Peyer's patch (tissue), 4 donors: Measurements from ENCODE around the gene BRCA1. TPM values are rescaled to one million over a fixed set of nuclear protein-coding genes. Genes with fewer than 3 reads are reported as not detected.

Source experiments
- DNase-seq, 3 donors: peaks; one replicate each; pipeline ENCODE4 v3.0.0-alpha.2; 2017 to 2019
- H3K27ac ChIP-seq, 4 donors: fragments of 200-600 bp; sonication (generic); one replicate each; pipeline ENCODE4 v1.5.1; 2016 to 2019
- H3K27me3 ChIP-seq, 2 donors: fragments of 200-600 bp; sonication (generic); one replicate each; pipeline ENCODE4 v1.5.1; 2019
- H3K36me3 ChIP-seq, 3 donors: fragments of 200-600 bp; sonication (generic); one replicate each; pipeline ENCODE4 v1.5.1; 2016 to 2019
- H3K4me1 ChIP-seq, 4 donors: fragments of 200-600 bp; sonication (generic); one replicate each; pipeline ENCODE4 v1.5.1; 2016 to 2019
- H3K4me3 ChIP-seq, 4 donors: fragments of 200-600 bp; sonication (generic); 1 replicate in 3 of 4; 2 replicates in 1 of 4; pipeline ENCODE4 v1.5.1; 2016 to 2019; ENCODE audit warnings: mild to moderate bottlenecking in 1 of 4
- H3K9me3 ChIP-seq, 4 donors: fragments of 200-600 bp; sonication (generic); one replicate each; pipeline ENCODE4 v1.5.1; 2016 to 2019; ENCODE audit warnings: mild to moderate bottlenecking in 1 of 4
- POLR2A ChIP-seq, 2 donors: fragments of 450-650 bp; IDR thresholded peaks; one replicate each; pipeline ENCODE4 v1.5.1; 2017; ENCODE audit warnings: antibody characterized with exemption in 2 of 2, mild to moderate bottlenecking in 2 of 2, moderate library complexity in 2 of 2
- total RNA-seq, 4 donors: library from RNA; depleted of rRNA; stranded (reverse); fragments of >200 nt; gene quantifications; one replicate each; pipeline ENCODE4 v1.1.0, GENCODE V29; 2016
- TF ChIP-seq, protein P1 (sequence below), 6 experiments: fragments of 450-650 bp in 4 of 6; fragments of 200-600 bp in 2 of 6; sonication (generic) in 1 of 6; IDR thresholded peaks; one replicate each; pipeline ENCODE4 v1.5.1; 2017 to 2019; ENCODE audit warnings: antibody characterized with exemption in 6 of 6, mild to moderate bottlenecking in 3 of 6, moderate library complexity in 1 of 6

BRCA1 gene
- total RNA-seq, 4 donors from 2014 or later, result 9.0 to 38.0 (median 14.2) TPM

DNA sequence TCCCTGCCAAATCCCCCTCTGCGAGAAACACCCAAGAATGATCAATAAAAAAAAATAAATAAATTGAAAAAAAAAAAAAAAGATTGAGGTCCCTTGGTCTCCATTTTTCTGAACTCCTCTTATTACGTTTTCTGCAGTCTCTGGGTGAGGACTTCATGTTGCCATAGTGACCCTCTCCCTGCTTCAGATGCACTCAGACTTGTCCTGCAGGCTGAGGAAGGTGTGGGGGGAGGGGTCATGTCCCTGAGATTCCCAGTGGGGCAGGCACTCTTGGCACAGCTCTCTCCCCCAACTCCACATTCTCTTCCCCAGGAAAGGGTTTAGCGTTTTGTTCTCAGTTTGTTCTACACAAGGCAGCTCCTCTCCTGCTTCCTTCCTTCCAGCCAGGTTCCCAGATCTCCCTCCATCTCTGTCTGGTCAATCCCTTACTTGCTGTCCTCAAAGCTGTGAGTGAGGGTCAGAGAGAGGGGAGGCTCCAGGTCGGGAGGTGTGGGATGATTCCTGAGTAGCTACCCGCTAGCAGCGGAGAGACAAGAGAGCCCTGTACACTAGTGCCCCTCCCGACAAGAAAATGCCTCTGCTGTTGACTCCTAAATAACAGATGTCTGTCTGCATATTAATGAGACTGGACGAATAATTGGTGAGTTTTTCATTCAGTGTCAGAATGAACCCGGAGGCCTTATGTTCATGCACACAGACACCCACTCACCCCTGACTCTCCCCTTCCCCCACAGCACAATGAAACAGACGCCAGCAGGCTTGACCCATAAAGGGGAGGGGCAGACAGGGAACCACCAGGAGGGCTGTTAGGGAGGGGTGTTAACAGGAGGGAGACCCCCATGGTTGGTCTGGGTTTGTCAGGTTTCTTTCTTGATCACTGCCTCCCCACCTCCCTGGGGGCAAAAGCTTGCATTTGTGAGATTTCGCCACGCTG is 90.9 kb downstream of the BRCA1 start:
- Histone ChIP-seq H3K4me3 (no peak overlapping the region), H3K27me3 (no peaks in the 10 kb centered on the region), H3K4me1 (no peaks in the 10 kb centered on the region), H3K9me3 (no peaks in the 10 kb centered on the region), H3K27ac (no peak overlapping the region), H3K36me3 (no peaks in the 10 kb centered on the region)
- no peak for TF ChIP-seq POLR2A (IDR thresholded peaks at IDR 0.05)
- TF ChIP-seq, protein P1, sequence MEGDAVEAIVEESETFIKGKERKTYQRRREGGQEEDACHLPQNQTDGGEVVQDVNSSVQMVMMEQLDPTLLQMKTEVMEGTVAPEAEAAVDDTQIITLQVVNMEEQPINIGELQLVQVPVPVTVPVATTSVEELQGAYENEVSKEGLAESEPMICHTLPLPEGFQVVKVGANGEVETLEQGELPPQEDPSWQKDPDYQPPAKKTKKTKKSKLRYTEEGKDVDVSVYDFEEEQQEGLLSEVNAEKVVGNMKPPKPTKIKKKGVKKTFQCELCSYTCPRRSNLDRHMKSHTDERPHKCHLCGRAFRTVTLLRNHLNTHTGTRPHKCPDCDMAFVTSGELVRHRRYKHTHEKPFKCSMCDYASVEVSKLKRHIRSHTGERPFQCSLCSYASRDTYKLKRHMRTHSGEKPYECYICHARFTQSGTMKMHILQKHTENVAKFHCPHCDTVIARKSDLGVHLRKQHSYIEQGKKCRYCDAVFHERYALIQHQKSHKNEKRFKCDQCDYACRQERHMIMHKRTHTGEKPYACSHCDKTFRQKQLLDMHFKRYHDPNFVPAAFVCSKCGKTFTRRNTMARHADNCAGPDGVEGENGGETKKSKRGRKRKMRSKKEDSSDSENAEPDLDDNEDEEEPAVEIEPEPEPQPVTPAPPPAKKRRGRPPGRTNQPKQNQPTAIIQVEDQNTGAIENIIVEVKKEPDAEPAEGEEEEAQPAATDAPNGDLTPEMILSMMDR (IDR thresholded peaks at IDR 0.05), result no peak
- DNase-seq, result no peak

DNA sequence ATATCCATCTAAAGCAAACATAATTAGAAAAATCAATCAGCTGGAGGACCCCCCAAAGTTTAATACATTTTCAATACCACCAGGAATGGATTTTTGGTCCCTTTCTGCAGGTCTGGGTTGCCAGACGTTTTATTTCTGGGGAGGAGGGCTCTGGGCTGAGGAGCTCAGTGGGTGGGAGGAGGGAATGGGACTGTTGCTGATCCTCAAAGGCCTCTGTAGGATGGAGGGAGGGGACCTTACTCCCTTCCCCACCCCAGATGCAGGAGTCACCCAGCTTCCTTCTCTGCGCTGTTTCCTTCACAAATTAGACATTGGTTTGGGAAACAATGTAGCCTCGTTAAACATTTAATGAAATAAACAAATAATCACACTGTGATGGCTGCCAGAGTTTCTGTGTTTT is 93.5 kb downstream of the BRCA1 start:
- no peak for DNase-seq
- Histone ChIP-seq H3K4me3 (no peak overlapping the region), H3K27ac (no peak overlapping the region), H3K4me1 (no peaks in the 10 kb centered on the region), H3K27me3 (no peaks in the 10 kb centered on the region), H3K36me3 (no peaks in the 10 kb centered on the region), H3K9me3 (no peaks in the 10 kb centered on the region)
- TF ChIP-seq POLR2A (IDR thresholded peaks at IDR 0.05), result no peak
- TF ChIP-seq, protein P1 (IDR thresholded peaks at IDR 0.05), result no peak

DNA sequence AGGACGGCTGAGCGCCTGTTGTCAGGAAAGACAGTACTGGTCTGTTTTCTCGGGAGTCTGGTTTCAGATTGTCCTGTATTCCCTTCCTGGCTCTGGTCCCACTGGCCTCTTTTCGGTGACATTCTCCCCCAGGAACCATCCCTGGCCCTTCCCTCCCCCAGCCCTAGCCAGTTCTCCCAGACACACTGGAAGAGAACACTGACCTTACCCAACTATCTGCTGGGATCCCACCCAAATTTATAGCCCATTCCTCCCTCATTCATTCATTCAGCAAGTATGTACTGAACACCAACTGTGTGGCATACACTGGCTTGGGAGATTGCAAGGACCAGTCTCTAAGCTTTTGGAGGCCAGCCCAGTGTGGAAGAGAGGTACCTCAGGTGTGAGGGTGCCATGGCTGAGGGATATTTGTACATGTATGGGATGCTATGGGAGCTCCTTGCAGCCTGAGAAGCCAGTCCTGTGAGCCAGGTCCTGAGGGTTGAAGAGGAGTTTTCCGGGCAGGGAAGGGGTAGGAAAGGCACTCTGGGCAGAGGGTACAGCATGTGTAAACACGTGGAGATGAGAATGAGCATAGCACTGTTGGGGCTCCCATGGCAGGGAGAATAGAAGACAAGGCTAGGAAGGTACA is 94.9 kb downstream of the BRCA1 start:
- TF ChIP-seq, protein P1 (IDR thresholded peaks at IDR 0.05), result no peak
- TF ChIP-seq POLR2A (IDR thresholded peaks at IDR 0.05), result no peak
- no peak overlapping the region for H3K4me3 ChIP-seq
- no peaks in the 10 kb centered on the region for H3K36me3 ChIP-seq
- no peaks in the 10 kb centered on the region for H3K27me3 ChIP-seq
- peaks cover 0 to 2% (median 0%) of the 10 kb centered on the region in 4 donors for H3K4me1 ChIP-seq
- DNase-seq, result no peak
- no peaks in the 10 kb centered on the region for H3K9me3 ChIP-seq
- no peak overlapping the region for H3K27ac ChIP-seq

DNA sequence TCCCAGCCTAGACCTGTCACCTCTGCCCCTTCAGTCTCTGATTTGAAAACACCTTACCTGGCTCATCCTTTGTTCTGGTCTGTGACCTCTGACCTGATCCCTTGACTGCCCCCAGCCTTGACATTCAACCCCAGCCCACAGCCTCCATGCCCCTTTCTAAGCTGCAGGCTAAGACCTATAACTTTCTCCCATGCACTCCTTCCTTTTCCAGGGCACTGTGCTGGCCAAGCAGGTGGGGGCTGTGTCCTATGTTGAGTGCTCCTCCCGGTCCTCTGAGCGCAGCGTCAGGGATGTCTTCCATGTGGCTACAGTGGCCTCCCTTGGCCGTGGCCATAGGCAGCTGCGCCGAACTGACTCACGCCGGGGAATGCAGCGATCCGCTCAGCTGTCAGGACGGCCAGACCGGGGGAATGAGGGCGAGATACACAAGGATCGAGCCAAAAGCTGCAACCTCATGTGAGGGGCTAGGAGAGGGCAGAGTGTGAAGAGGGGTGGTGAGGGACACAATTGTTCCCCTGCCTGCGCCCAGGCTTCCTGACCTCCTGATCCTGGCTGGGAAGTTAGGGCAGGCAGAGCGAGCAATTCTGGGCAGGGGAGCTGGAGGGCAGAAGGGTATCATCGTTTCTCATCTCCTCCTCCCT is 96.8 kb downstream of the BRCA1 start:
- no peaks in the 10 kb centered on the region for H3K27me3 ChIP-seq
- no peaks in the 10 kb centered on the region for H3K36me3 ChIP-seq
- peaks cover 0 to 5% (median 1%) of the 10 kb centered on the region in 4 donors for H3K4me1 ChIP-seq
- no peak overlapping the region for H3K27ac ChIP-seq
- DNase-seq, result no peak
- H3K9me3 ChIP-seq, result no peaks in the 10 kb centered on the region
- H3K4me3 ChIP-seq, result no peak overlapping the region
- TF ChIP-seq POLR2A (IDR thresholded peaks at IDR 0.05), result no peak
- TF ChIP-seq, protein P1 (IDR thresholded peaks at IDR 0.05), result no peak

DNA sequence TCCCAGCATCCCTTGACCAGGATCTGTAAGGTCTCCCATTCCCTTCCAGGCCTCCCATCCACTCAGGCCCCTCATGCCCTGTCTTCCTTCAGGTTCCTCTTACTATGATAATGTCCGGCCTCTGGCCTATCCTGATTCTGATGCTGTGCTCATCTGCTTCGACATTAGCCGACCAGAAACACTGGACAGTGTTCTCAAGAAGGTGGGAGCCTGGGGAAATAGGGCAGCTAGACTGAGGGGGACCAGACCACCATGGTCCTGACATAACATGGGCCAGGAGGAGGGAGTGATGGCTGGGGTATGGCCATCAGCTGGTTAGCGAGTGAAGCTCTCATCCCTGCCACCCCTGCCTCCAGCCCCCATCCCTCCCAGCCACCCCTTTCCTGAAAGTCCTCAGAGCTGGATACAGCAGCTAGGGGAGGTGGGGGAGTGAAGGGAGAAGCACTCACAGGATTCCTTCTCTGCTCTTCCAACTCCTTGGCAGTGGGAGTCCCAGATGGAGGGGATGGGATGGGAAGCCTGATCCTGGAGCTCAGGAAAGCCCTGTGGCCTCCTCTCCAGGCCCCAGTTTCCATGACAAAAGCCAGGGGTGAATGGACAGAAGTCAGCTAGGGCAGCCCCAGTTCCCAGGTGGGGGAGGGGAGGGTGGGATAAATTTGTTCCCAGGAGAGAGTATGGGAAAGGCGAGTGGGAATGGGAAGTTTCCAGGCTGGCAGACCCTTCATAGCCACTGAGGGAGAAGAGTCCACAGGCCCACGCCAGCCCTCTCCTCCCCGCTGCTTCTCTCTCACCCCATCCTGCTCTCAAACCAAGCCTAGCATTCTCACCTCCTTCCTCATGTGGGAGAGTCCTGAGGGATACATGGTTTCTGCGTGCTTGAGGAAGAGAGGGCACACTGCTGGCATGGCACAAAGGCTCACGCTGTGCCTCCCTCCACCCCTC is 97.8 kb downstream of the BRCA1 start:
- Histone ChIP-seq H3K27ac (no peak overlapping the region), H3K4me3 (no peak overlapping the region), H3K4me1 (peaks cover 0 to 11% (median 3%) of the 10 kb centered on the region in 4 donors), H3K36me3 (no peaks in the 10 kb centered on the region), H3K27me3 (no peaks in the 10 kb centered on the region), H3K9me3 (no peaks in the 10 kb centered on the region)
- no peak for DNase-seq
- TF ChIP-seq, protein P1 (IDR thresholded peaks at IDR 0.05), result no peak
- no peak for TF ChIP-seq POLR2A (IDR thresholded peaks at IDR 0.05)
